ENCODE data around the gene PXMP2.

PXMP2 gene

DNA sequence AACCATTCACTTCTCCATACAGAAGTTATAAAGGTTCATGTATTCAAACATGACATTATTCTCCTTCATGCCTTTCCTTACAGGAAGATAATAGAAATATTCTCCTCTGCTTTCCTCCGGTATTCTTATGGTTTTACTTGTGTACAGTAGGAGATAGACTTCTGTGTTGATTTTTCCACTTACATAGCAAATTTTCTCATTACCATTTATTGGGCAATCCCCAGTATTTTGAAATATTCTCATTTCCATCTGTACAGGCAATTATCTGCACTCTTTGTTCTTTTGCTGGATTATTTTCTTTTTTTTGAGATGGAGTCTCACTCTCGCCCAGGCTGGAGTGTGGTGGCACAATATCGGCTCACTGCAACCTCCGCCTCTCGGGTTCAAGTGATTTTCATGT is 11.0 kb downstream of the PXMP2 start:
- TF ChIP-seq, protein P1, sequence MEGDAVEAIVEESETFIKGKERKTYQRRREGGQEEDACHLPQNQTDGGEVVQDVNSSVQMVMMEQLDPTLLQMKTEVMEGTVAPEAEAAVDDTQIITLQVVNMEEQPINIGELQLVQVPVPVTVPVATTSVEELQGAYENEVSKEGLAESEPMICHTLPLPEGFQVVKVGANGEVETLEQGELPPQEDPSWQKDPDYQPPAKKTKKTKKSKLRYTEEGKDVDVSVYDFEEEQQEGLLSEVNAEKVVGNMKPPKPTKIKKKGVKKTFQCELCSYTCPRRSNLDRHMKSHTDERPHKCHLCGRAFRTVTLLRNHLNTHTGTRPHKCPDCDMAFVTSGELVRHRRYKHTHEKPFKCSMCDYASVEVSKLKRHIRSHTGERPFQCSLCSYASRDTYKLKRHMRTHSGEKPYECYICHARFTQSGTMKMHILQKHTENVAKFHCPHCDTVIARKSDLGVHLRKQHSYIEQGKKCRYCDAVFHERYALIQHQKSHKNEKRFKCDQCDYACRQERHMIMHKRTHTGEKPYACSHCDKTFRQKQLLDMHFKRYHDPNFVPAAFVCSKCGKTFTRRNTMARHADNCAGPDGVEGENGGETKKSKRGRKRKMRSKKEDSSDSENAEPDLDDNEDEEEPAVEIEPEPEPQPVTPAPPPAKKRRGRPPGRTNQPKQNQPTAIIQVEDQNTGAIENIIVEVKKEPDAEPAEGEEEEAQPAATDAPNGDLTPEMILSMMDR (IDR thresholded peaks at IDR 0.05), result no peak
- no peak overlapping the region for H3K4me3 ChIP-seq
- DNase-seq (ENCODE audit: low spot score), result no peak
- H3K27ac ChIP-seq, result no peak overlapping the region

DNA sequence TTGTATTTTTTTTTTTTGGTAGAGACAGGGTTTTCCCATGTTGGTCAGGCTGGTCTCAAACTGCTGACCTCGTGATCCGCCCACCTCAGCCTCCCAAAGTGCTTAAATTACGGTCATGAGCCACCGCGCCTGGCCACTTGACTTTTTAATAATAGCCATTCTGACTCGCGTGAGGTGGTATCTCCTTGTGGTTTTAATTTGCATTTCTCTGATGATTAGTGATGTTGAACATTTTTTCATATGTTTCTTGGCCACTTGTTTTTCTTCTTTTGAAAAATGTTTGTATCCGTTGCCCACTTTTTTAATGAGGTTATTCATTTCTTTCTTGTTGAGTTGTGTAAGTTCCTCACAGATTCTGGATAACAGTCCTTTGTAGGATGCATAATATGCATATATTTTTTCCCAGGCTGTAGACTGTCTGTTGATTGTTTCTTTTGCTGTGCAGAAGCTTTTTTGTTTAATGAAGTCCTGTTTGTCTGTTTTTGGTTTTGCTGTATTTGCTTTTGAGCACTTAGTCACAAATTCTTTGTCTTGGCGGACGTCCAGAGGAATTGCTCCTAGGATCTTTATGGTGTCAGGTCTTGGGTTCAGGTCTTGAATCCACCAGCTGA is 12.9 kb downstream of the PXMP2 start:
- TF ChIP-seq, protein P1 (IDR thresholded peaks at IDR 0.05), result no peak
- Histone ChIP-seq H3K27ac (no peak overlapping the region), H3K4me3 (no peak overlapping the region)
- DNase-seq (ENCODE audit: low spot score), result no peak

DNA sequence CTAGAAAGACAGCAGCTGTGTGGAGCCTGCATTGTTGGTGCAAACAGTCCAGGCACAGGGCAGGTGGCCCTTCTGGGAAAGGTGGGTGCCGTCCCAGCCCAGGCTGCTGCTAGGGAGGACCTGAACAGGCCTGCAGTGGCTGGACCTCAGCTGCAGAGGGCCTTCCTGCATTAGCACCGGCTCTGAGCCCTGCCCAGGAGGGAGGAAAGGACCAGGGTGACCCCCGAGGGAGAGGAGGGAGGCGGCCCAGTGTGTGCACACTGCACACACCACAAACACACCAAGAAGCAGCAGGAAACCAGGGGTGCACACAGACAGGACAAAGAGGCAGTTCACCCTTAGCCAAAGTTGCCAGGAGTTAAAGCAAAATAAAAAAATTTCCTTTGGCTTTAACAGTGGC is 15.3 kb downstream of the PXMP2 start:
- H3K27ac ChIP-seq, result no peak overlapping the region
- DNase-seq (ENCODE audit: low spot score), result no peak
- TF ChIP-seq, protein P1 (IDR thresholded peaks at IDR 0.05), result no peak
- H3K4me3 ChIP-seq, result no peak overlapping the region

DNA sequence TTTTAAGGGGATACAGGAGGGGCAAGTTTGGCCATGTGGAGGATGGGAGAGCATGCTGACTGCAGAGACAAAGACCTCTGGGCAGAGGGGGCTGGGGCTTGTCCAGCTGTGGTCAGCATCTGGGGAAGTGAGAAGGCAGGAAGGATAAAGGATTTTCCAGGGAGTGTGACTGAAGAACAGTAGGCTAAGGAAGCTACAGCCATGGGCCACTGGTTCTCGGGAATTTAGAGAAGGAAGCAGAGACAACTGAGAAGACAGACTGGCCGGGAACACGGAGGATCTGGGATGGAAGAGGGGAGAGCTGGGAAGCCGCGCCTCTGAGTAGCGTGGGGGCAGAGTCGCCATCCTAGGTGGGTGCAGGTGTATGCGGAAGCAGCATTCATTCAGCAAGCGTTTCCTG is 16.3 kb downstream of the PXMP2 start:
- DNase-seq (ENCODE audit: low spot score), result no peak
- H3K27ac ChIP-seq, result no peak overlapping the region
- TF ChIP-seq, protein P1 (IDR thresholded peaks at IDR 0.05), result no peak

DNA sequence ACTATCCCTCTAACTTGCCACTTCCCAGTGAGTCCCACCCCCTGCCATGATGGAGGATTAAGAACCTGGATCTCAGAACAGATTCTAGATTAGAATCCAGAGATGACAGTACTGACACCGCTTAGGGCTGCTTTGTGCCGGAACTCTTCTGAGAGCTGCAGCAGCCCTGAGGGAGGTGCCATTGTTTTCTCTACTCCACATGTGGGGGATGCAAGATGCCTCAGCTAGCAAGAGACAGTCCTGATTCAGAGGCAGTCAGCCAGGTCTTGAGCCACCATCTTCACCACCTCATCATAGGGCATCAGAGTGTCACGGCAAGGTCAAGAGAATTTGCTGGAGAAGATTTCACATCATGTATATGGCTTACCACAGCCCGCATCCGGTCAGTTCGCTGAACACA is 19.9 kb downstream of the PXMP2 start:
- no peak for DNase-seq (ENCODE audit: low spot score)
- H3K27ac ChIP-seq, result no peak overlapping the region
- H3K4me3 ChIP-seq, result no peak overlapping the region
- TF ChIP-seq, protein P1 (IDR thresholded peaks at IDR 0.05), result no peak

More for the DNA sequence above, 16.3 kb downstream of the PXMP2 start:
- no peak overlapping the region for H3K4me3 ChIP-seq

DNA sequence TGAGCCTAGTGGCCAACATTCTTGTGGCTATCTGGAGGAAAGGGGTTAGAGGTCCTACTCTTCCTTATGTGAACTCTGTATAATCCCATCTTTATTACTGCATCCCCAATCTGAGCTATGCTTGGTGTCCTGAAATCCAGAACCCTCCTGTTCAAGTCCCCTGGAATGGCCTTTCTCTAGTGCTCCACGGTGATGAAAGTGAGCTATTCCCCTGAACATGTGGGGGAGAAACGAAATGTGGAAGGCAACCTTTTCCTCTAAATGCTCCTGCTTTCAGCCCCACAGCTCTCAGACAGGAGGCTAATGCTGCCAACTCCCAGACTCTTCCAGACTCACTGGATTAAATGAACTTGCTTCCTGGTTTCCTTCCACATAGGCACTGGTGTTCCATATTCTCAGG is 20.8 kb downstream of the PXMP2 start:
- DNase-seq (ENCODE audit: low spot score), result no peak
- Histone ChIP-seq H3K27ac (no peak overlapping the region), H3K4me3 (no peak overlapping the region)
- TF ChIP-seq, protein P1 (IDR thresholded peaks at IDR 0.05), result no peak

DNA sequence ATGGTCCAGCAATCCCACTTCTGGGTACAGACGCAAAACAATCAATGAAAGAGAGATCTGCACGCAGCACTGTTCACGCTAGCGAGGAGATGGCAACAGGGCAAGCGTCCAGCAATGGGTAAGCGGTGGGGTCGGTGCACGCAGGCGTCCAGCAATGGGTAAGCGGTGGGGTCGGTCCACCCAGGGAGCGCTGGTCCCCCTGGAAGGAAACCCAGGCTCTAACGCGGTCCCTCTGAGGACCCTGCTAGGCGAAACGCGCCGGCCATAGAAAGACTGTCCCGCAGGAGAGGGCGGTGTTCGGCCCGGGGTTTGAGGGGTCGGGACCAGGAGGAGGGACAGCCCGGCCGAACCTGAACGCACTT is 22.6 kb downstream of the PXMP2 start:
- TF ChIP-seq, protein P1 (IDR thresholded peaks at IDR 0.05), result no peak
- DNase-seq (ENCODE audit: low spot score), result no peak
- Histone ChIP-seq H3K4me3 (peak overlapping the region; percentile 91), H3K27ac (peak overlapping the region; percentile 57 to 75)

Data from coronary artery (tissue), 2 donors.